Activated T-helper 1 cell treated with Interleukin-2 at 50 U/mL for 16 hours (primary cell): Measurements from ENCODE around the gene ERVMER34-1.

ENCODE experiments used
- DNase-seq: peaks from one replicate; pipeline ENCODE4 v3.0.0-alpha.2; 2020; ENCODE audit warnings: low read depth

ERVMER34-1 gene

GRCh38 chr4:52750819-52751486 lies at the start of gene ERVMER34-1:
TSS of gene ERVMER34-1 (minus strand) at chr4:52751425. CDS start at chr4:52745520, 5,905 bp downstream.
- DNase-seq = no peak

- DNase-seq = no peak
Observed at GRCh38 chr4:52799813-52800212, 48.6 kb upstream of the ERVMER34-1 start.

- no peak for DNase-seq
Observed at GRCh38 chr4:52795533-52795932, 44.3 kb upstream of the ERVMER34-1 start.

- no peak for DNase-seq
Observed at GRCh38 chr4:52791936-52792335, 40.7 kb upstream of the ERVMER34-1 start.

- DNase-seq = no peak
Observed at GRCh38 chr4:52789774-52790173, 38.5 kb upstream of the ERVMER34-1 start.

- no peak for DNase-seq
Observed at GRCh38 chr4:52788806-52789205, 37.6 kb upstream of the ERVMER34-1 start.

- DNase-seq = no peak
Observed at GRCh38 chr4:52783069-52783468, 31.8 kb upstream of the ERVMER34-1 start.

- no peak for DNase-seq
Observed at GRCh38 chr4:52780617-52781354, 29.6 kb upstream of the ERVMER34-1 start.

- DNase-seq = no peak
Observed at GRCh38 chr4:52780206-52780605, 29.0 kb upstream of the ERVMER34-1 start.

GRCh38 chr4:52760256-52760655 lies 9.0 kb upstream of the ERVMER34-1 start:
- DNase-seq = no peak

- DNase-seq = no peak
Observed at GRCh38 chr4:52755426-52755825, 4.2 kb upstream of the ERVMER34-1 start.

- no peak for DNase-seq
Observed at GRCh38 chr4:52752936-52753335, 1.7 kb upstream of the ERVMER34-1 start.

GRCh38 chr4:52751487-52751911 lies 274 bp upstream of the ERVMER34-1 start:
- no peak for DNase-seq

- no peak for DNase-seq
Observed at GRCh38 chr4:52750213-52750612, 1.0 kb downstream of the ERVMER34-1 start.

GRCh38 chr4:52748432-52748831 lies 2.8 kb downstream of the ERVMER34-1 start:
- DNase-seq = no peak

GRCh38 chr4:52744588-52744987 lies 6.6 kb downstream of the ERVMER34-1 start:
- DNase-seq = no peak

GRCh38 chr4:52743444-52744019 lies 7.7 kb downstream of the ERVMER34-1 start:
- no peak for DNase-seq

GRCh38 chr4:52729586-52729985 lies 21.6 kb downstream of the ERVMER34-1 start:
- DNase-seq = no peak

GRCh38 chr4:52728691-52729240 lies 22.5 kb downstream of the ERVMER34-1 start:
- DNase-seq = no peak

- no peak for DNase-seq
Observed at GRCh38 chr4:52726826-52727580, 24.2 kb downstream of the ERVMER34-1 start.

GRCh38 chr4:52721968-52722815 lies 29.0 kb downstream of the ERVMER34-1 start:
- peak; percentile 80 for DNase-seq
